ENCODE results near the gene PSD. TPM values are rescaled to one million over a fixed set of nuclear protein-coding genes. Genes with fewer than 3 reads are reported as not detected.

PSD gene
- 2.6 TPM for polyA plus RNA-seq (2013, experiment 1 of 2)
- polyA plus RNA-seq (2013, experiment 2 of 2): 2.2 TPM

DNA sequence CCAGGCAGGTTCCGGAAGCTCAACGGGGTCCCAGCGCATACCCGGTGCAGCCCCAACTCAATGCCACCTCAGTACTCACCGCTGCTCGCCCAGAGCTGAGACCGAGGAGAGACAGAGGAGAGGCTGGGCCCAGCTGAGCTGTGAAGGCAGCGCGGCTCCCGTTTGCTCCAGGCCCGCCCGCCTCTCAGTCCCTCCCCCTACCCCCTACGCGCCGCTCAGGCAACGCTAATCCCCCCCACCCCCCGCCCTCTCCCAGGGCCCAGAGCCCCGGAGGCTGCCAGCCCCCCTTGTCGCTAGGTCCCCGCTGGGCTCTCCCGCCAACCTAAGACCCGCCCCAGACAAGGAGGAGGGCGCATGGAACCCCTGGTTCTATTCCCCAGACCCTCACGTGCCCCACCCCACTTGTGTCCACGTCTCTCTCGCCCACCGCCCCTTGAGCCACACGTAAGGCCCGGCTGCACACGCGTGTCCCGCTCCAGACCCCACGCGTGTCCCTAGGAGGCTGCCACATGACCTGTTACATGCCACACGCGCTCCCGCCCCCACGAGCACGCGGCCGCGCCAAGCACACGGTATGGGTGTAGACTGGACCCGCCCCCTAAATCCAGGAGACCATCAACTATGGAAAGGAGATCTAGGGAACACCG is at the start of gene PSD:
PSD (minus strand) TSS at position 164 of the 647 bp plus-strand sequence. CDS start 1,747 bp downstream, outside the sequence.
- no peak within 1 kb of the TSS for H2BK15ac ChIP-seq (ENCODE audit: low read depth, poor library complexity, severe bottlenecking)
- peak within 1 kb of the TSS; percentile 47 to 94 for H3K4me3 ChIP-seq (ENCODE audit: insufficient read depth in 1 of 2, low read depth in 1 of 2, low read length in 2 of 2)
- H3K4me2 ChIP-seq (ENCODE audit: low read length, poor library complexity, severe bottlenecking): peak within 1 kb of the TSS; percentile 96
- peaks cover 10% of the 10 kb centered on the region for H3K79me1 ChIP-seq (replicated peaks; ENCODE audit: low read length, poor library complexity, severe bottlenecking)
- no peak within 1 kb of the TSS for H3K23ac ChIP-seq (ENCODE audit: low read length in 2 of 2)
- H2AFZ ChIP-seq (ENCODE audit: low read depth, low read length): no peak within 1 kb of the TSS
- no peak within 1 kb of the TSS for H3K27ac ChIP-seq (ENCODE audit: low read length, poor library complexity, severe bottlenecking)
- H3K9ac ChIP-seq (ENCODE audit: low read length): no peak within 1 kb of the TSS
- H2BK12ac ChIP-seq (ENCODE audit: low read length in 2 of 2): no peak within 1 kb of the TSS
- no peak within 1 kb of the TSS for H2BK120ac ChIP-seq (ENCODE audit: low read depth, low read length)
- no peak within 1 kb of the TSS for H2BK5ac ChIP-seq (ENCODE audit: low read depth, low read length, poor library complexity, severe bottlenecking)
- H4K91ac ChIP-seq (ENCODE audit: low read length): no peak within 1 kb of the TSS
- no peak within 1 kb of the TSS for H2AK5ac ChIP-seq (ENCODE audit: low read length, severe bottlenecking)
- no peak within 1 kb of the TSS for H4K8ac ChIP-seq (ENCODE audit: low read length)
- peaks cover 49 to 52% of the 10 kb centered on the region in 2 experiments for H3K27me3 ChIP-seq (ENCODE audit: control insufficient read depth in 1 of 2, insufficient read depth in 1 of 2, low read length in 2 of 2)
- H3K4me1 ChIP-seq (ENCODE audit: control insufficient read depth, insufficient read depth, low read depth, low read length): peaks cover 33% of the 10 kb centered on the region
- H3K9me3 ChIP-seq (ENCODE audit: control insufficient read depth, low read length): no peaks in the 10 kb centered on the region
- 3% methylated on average over 38 of the region's 45 CpGs for WGBS
- H3K36me3 ChIP-seq (ENCODE audit: control insufficient read depth in 1 of 2, insufficient read depth in 2 of 2, low read depth in 1 of 2, low read length in 2 of 2): peaks cover 9 to 16% of the 10 kb centered on the region in 2 experiments
- no peak for DNase-seq
- no peak within 1 kb of the TSS for H3K14ac ChIP-seq (ENCODE audit: low read length in 2 of 2)
- H3K18ac ChIP-seq (ENCODE audit: low read depth in 1 of 2, low read length in 2 of 2): no peak within 1 kb of the TSS
- no peak within 1 kb of the TSS for H3K4ac ChIP-seq (ENCODE audit: low read depth in 1 of 2, low read length in 2 of 2)

DNA sequence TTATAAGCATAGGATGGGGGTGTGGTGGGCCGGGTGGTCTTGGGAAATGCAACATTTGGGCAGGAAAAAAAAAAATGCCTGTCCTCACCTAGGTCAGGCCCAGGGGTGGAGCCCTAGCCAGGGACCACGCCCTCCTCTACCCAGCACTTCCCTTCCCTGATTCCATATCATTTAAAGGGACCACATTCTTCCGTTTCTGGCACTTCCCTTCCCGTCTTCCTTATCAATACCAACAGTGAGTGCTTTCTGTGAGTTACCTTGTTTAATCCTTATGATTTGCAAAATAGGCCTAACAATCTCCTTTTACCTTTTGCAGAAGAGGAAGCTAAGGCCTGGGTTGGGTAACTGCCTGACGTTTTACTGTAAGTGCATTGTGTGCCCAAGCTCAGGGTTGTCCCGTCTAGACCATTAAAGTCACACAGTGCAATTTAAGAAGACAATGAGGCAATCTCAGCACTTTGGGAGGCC is 49.4 kb upstream of the PSD start:
- Histone ChIP-seq H2AFZ (ENCODE audit: low read depth, low read length) (no peak overlapping the region), H3K9ac (ENCODE audit: low read length) (no peak overlapping the region), H3K27ac (ENCODE audit: low read length, poor library complexity, severe bottlenecking) (no peak overlapping the region), H2BK15ac (ENCODE audit: low read depth, poor library complexity, severe bottlenecking) (no peak overlapping the region), H4K91ac (ENCODE audit: low read length) (no peak overlapping the region), H3K4me3 (ENCODE audit: insufficient read depth in 1 of 2, low read depth in 1 of 2, low read length in 2 of 2) (no peak overlapping the region), H3K9me3 (ENCODE audit: control insufficient read depth, low read length) (no peaks in the 10 kb centered on the region), H3K36me3 (ENCODE audit: control insufficient read depth in 1 of 2, insufficient read depth in 2 of 2, low read depth in 1 of 2, low read length in 2 of 2) (no peaks in the 10 kb centered on the region), H2AK5ac (ENCODE audit: low read length, severe bottlenecking) (no peak overlapping the region), H2BK5ac (ENCODE audit: low read depth, low read length, poor library complexity, severe bottlenecking) (no peak overlapping the region), H3K18ac (ENCODE audit: low read depth in 1 of 2, low read length in 2 of 2) (no peak overlapping the region), H2BK12ac (ENCODE audit: low read length in 2 of 2) (no peak overlapping the region), H4K8ac (ENCODE audit: low read length) (no peak overlapping the region), H3K4ac (ENCODE audit: low read depth in 1 of 2, low read length in 2 of 2) (no peak overlapping the region), H2BK120ac (ENCODE audit: low read depth, low read length) (no peak overlapping the region), H3K4me1 (ENCODE audit: control insufficient read depth, insufficient read depth, low read depth, low read length) (no peaks in the 10 kb centered on the region), H3K27me3 (ENCODE audit: control insufficient read depth in 1 of 2, insufficient read depth in 1 of 2, low read length in 2 of 2) (peaks cover 12 to 56% of the 10 kb centered on the region in 2 experiments), H3K14ac (ENCODE audit: low read length in 2 of 2) (no peak overlapping the region), H3K23ac (ENCODE audit: low read length in 2 of 2) (no peak overlapping the region), H3K79me1 (replicated peaks; ENCODE audit: low read length, poor library complexity, severe bottlenecking) (no peaks in the 10 kb centered on the region), H3K4me2 (ENCODE audit: low read length, poor library complexity, severe bottlenecking) (no peak overlapping the region)
- no peak for DNase-seq
- 76% methylated on average over 5 of the region's 6 CpGs for WGBS

DNA sequence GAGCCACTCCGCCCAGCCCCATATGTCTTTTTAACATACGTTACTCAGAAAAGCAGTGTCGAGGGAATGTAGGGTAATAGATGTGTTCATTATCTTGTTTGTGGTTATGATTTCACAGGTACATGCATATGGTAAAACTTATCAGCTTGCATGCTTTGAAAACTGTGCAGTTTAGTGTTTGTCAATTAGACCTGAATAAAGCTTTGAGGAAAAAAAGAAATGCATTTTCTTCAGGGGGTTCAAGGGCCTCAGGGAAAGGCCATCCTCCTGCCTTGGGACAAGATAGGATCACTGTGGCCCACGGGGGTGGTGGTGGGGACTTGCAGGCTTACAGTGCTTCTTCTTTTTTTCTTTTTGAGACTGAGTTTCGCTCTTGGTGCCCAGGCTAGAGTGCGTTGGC is 48.7 kb upstream of the PSD start:
- Histone ChIP-seq H4K91ac (ENCODE audit: low read length) (no peak overlapping the region), H2BK15ac (ENCODE audit: low read depth, poor library complexity, severe bottlenecking) (no peak overlapping the region), H2BK5ac (ENCODE audit: low read depth, low read length, poor library complexity, severe bottlenecking) (no peak overlapping the region), H3K27ac (ENCODE audit: low read length, poor library complexity, severe bottlenecking) (no peak overlapping the region), H3K4me1 (ENCODE audit: control insufficient read depth, insufficient read depth, low read depth, low read length) (no peaks in the 10 kb centered on the region), H3K4me2 (ENCODE audit: low read length, poor library complexity, severe bottlenecking) (no peak overlapping the region), H3K36me3 (ENCODE audit: control insufficient read depth in 1 of 2, insufficient read depth in 2 of 2, low read depth in 1 of 2, low read length in 2 of 2) (no peaks in the 10 kb centered on the region), H2BK120ac (ENCODE audit: low read depth, low read length) (no peak overlapping the region), H3K18ac (ENCODE audit: low read depth in 1 of 2, low read length in 2 of 2) (no peak overlapping the region), H3K14ac (ENCODE audit: low read length in 2 of 2) (no peak overlapping the region), H3K4me3 (ENCODE audit: insufficient read depth in 1 of 2, low read depth in 1 of 2, low read length in 2 of 2) (no peak overlapping the region), H3K79me1 (replicated peaks; ENCODE audit: low read length, poor library complexity, severe bottlenecking) (no peaks in the 10 kb centered on the region), H2AK5ac (ENCODE audit: low read length, severe bottlenecking) (no peak overlapping the region), H3K9ac (ENCODE audit: low read length) (no peak overlapping the region), H2AFZ (ENCODE audit: low read depth, low read length) (no peak overlapping the region), H3K4ac (ENCODE audit: low read depth in 1 of 2, low read length in 2 of 2) (no peak overlapping the region), H3K27me3 (ENCODE audit: control insufficient read depth in 1 of 2, insufficient read depth in 1 of 2, low read length in 2 of 2) (peaks cover 18 to 55% of the 10 kb centered on the region in 2 experiments), H4K8ac (ENCODE audit: low read length) (no peak overlapping the region), H2BK12ac (ENCODE audit: low read length in 2 of 2) (no peak overlapping the region), H3K23ac (ENCODE audit: low read length in 2 of 2) (no peak overlapping the region), H3K9me3 (ENCODE audit: control insufficient read depth, low read length) (no peaks in the 10 kb centered on the region)
- DNase-seq: no peak
- WGBS: 90% methylated on average over 6 of the region's 6 CpGs

DNA sequence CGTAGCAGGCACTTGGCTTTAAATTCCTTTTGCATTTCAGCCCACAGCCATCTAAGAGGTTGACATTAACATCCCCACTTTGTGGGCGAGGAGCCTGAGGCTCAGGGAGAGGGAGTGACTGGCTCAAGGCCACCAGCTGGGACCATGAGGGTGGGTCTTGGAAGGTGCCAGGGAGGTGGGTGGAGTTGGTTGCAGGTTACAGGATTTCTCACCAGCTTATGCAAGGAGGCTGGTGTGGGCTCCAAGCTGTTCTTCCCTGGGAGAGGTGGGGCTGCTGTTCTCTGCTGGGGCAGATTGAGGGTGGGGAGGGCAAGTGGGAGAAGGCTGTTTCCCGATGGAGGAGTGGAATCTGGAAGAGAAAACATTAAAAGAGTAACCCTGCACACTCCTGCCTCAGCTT is 46.9 kb upstream of the PSD start:
- Histone ChIP-seq H3K4ac (ENCODE audit: low read depth in 1 of 2, low read length in 2 of 2) (no peak overlapping the region), H3K79me1 (replicated peaks; ENCODE audit: low read length, poor library complexity, severe bottlenecking) (no peaks in the 10 kb centered on the region), H3K36me3 (ENCODE audit: control insufficient read depth in 1 of 2, insufficient read depth in 2 of 2, low read depth in 1 of 2, low read length in 2 of 2) (no peaks in the 10 kb centered on the region), H2AFZ (ENCODE audit: low read depth, low read length) (no peak overlapping the region), H3K27ac (ENCODE audit: low read length, poor library complexity, severe bottlenecking) (no peak overlapping the region), H2AK5ac (ENCODE audit: low read length, severe bottlenecking) (no peak overlapping the region), H3K27me3 (ENCODE audit: control insufficient read depth in 1 of 2, insufficient read depth in 1 of 2, low read length in 2 of 2) (peaks cover 27 to 50% of the 10 kb centered on the region in 2 experiments), H2BK12ac (ENCODE audit: low read length in 2 of 2) (no peak overlapping the region), H3K4me2 (ENCODE audit: low read length, poor library complexity, severe bottlenecking) (no peak overlapping the region), H2BK120ac (ENCODE audit: low read depth, low read length) (no peak overlapping the region), H4K8ac (ENCODE audit: low read length) (no peak overlapping the region), H3K9ac (ENCODE audit: low read length) (no peak overlapping the region), H3K4me3 (ENCODE audit: insufficient read depth in 1 of 2, low read depth in 1 of 2, low read length in 2 of 2) (no peak overlapping the region), H2BK5ac (ENCODE audit: low read depth, low read length, poor library complexity, severe bottlenecking) (no peak overlapping the region), H3K23ac (ENCODE audit: low read length in 2 of 2) (no peak overlapping the region), H3K14ac (ENCODE audit: low read length in 2 of 2) (no peak overlapping the region), H3K18ac (ENCODE audit: low read depth in 1 of 2, low read length in 2 of 2) (no peak overlapping the region), H2BK15ac (ENCODE audit: low read depth, poor library complexity, severe bottlenecking) (no peak overlapping the region), H3K4me1 (ENCODE audit: control insufficient read depth, insufficient read depth, low read depth, low read length) (peaks cover 11% of the 10 kb centered on the region), H4K91ac (ENCODE audit: low read length) (no peak overlapping the region), H3K9me3 (ENCODE audit: control insufficient read depth, low read length) (no peaks in the 10 kb centered on the region)
- WGBS: 92% methylated on average over 2 of the region's 3 CpGs
- no peak for DNase-seq

Data from mesenchymal stem cell (in vitro differentiated cells and primary cell).